ENCODE data around the gene MAMDC4. TPM values are rescaled to one million over a fixed set of nuclear protein-coding genes. Genes with fewer than 3 reads are reported as not detected.

Gene MAMDC4
- total RNA-seq, 1 experiment from 2014 or later: 6.7 TPM

DNA sequence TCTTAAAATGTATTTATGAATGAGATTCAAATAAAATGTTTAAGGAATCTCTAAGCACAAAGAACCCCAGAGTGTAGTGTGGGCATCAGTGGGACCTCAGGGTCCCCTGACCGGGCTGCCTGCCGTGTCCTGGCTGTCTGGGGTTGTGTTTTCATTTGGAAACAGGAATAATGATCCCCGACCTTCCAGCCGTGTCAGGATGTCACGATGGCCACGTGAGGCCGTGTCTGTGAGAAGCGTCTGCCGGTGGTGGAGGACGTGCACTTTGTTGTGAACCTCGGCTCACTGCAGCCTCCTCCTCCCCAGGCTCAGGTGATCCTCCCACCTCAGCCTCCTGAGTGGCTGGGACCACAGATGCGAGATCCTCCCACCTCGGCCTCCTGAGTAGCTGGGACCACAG lies 38.5 kb downstream of the MAMDC4 start:
- no peak overlapping the region for H3K27ac Mint-ChIP-seq
- TF ChIP-seq, protein P1, sequence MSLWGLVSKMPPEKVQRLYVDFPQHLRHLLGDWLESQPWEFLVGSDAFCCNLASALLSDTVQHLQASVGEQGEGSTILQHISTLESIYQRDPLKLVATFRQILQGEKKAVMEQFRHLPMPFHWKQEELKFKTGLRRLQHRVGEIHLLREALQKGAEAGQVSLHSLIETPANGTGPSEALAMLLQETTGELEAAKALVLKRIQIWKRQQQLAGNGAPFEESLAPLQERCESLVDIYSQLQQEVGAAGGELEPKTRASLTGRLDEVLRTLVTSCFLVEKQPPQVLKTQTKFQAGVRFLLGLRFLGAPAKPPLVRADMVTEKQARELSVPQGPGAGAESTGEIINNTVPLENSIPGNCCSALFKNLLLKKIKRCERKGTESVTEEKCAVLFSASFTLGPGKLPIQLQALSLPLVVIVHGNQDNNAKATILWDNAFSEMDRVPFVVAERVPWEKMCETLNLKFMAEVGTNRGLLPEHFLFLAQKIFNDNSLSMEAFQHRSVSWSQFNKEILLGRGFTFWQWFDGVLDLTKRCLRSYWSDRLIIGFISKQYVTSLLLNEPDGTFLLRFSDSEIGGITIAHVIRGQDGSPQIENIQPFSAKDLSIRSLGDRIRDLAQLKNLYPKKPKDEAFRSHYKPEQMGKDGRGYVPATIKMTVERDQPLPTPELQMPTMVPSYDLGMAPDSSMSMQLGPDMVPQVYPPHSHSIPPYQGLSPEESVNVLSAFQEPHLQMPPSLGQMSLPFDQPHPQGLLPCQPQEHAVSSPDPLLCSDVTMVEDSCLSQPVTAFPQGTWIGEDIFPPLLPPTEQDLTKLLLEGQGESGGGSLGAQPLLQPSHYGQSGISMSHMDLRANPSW (CRISPR knock-in tag; conservative IDR thresholded peaks at IDR 0.05; ENCODE audit: low read depth): no peak
- TF ChIP-seq PREB (CRISPR knock-in tag; IDR thresholded peaks at IDR 0.05; ENCODE audit: borderline replicate concordance) (no peak), SMAD4 (CRISPR knock-in tag; IDR thresholded peaks at IDR 0.05) (no peak), CTCF (IDR thresholded peaks at IDR 0.05) (no peak), TCF7 (CRISPR knock-in tag; IDR thresholded peaks at IDR 0.05; ENCODE audit: low read depth) (no peak), MAX (CRISPR knock-in tag; IDR thresholded peaks at IDR 0.05) (no peak), E2F4 (CRISPR knock-in tag; IDR thresholded peaks at IDR 0.05; ENCODE audit: borderline replicate concordance, low read depth) (no peak), ATF3 (CRISPR knock-in tag; conservative IDR thresholded peaks at IDR 0.05) (no peak), SMAD3 (CRISPR knock-in tag; IDR thresholded peaks at IDR 0.05; ENCODE audit: borderline replicate concordance) (no peak), ZNF232 (CRISPR knock-in tag; IDR thresholded peaks at IDR 0.05) (no peak), ESRRA (CRISPR knock-in tag; IDR thresholded peaks at IDR 0.05; ENCODE audit: borderline replicate concordance) (no peak), USF1 (CRISPR knock-in tag; IDR thresholded peaks at IDR 0.05) (no peak), HMGA2 (CRISPR knock-in tag; IDR thresholded peaks at IDR 0.05) (no peak)
- TF ChIP-seq, protein P2, sequence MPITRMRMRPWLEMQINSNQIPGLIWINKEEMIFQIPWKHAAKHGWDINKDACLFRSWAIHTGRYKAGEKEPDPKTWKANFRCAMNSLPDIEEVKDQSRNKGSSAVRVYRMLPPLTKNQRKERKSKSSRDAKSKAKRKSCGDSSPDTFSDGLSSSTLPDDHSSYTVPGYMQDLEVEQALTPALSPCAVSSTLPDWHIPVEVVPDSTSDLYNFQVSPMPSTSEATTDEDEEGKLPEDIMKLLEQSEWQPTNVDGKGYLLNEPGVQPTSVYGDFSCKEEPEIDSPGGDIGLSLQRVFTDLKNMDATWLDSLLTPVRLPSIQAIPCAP (CRISPR knock-in tag; IDR thresholded peaks at IDR 0.05): no peak
- TF ChIP-seq, protein P3, sequence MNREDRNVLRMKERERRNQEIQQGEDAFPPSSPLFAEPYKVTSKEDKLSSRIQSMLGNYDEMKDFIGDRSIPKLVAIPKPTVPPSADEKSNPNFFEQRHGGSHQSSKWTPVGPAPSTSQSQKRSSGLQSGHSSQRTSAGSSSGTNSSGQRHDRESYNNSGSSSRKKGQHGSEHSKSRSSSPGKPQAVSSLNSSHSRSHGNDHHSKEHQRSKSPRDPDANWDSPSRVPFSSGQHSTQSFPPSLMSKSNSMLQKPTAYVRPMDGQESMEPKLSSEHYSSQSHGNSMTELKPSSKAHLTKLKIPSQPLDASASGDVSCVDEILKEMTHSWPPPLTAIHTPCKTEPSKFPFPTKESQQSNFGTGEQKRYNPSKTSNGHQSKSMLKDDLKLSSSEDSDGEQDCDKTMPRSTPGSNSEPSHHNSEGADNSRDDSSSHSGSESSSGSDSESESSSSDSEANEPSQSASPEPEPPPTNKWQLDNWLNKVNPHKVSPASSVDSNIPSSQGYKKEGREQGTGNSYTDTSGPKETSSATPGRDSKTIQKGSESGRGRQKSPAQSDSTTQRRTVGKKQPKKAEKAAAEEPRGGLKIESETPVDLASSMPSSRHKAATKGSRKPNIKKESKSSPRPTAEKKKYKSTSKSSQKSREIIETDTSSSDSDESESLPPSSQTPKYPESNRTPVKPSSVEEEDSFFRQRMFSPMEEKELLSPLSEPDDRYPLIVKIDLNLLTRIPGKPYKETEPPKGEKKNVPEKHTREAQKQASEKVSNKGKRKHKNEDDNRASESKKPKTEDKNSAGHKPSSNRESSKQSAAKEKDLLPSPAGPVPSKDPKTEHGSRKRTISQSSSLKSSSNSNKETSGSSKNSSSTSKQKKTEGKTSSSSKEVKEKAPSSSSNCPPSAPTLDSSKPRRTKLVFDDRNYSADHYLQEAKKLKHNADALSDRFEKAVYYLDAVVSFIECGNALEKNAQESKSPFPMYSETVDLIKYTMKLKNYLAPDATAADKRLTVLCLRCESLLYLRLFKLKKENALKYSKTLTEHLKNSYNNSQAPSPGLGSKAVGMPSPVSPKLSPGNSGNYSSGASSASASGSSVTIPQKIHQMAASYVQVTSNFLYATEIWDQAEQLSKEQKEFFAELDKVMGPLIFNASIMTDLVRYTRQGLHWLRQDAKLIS (CRISPR knock-in tag; IDR thresholded peaks at IDR 0.05; ENCODE audit: borderline replicate concordance): no peak
- TF ChIP-seq, protein P4, sequence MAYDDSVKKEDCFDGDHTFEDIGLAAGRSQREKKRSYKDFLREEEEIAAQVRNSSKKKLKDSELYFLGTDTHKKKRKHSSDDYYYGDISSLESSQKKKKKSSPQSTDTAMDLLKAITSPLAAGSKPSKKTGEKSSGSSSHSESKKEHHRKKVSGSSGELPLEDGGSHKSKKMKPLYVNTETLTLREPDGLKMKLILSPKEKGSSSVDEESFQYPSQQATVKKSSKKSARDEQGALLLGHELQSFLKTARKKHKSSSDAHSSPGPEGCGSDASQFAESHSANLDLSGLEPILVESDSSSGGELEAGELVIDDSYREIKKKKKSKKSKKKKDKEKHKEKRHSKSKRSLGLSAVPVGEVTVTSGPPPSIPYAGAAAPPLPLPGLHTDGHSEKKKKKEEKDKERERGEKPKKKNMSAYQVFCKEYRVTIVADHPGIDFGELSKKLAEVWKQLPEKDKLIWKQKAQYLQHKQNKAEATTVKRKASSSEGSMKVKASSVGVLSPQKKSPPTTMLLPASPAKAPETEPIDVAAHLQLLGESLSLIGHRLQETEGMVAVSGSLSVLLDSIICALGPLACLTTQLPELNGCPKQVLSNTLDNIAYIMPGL (CRISPR knock-in tag; IDR thresholded peaks at IDR 0.05): no peak
- TF ChIP-seq, protein P5, sequence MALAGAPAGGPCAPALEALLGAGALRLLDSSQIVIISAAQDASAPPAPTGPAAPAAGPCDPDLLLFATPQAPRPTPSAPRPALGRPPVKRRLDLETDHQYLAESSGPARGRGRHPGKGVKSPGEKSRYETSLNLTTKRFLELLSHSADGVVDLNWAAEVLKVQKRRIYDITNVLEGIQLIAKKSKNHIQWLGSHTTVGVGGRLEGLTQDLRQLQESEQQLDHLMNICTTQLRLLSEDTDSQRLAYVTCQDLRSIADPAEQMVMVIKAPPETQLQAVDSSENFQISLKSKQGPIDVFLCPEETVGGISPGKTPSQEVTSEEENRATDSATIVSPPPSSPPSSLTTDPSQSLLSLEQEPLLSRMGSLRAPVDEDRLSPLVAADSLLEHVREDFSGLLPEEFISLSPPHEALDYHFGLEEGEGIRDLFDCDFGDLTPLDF (CRISPR knock-in tag; IDR thresholded peaks at IDR 0.05): no peak
- TF ChIP-seq, protein P6, sequence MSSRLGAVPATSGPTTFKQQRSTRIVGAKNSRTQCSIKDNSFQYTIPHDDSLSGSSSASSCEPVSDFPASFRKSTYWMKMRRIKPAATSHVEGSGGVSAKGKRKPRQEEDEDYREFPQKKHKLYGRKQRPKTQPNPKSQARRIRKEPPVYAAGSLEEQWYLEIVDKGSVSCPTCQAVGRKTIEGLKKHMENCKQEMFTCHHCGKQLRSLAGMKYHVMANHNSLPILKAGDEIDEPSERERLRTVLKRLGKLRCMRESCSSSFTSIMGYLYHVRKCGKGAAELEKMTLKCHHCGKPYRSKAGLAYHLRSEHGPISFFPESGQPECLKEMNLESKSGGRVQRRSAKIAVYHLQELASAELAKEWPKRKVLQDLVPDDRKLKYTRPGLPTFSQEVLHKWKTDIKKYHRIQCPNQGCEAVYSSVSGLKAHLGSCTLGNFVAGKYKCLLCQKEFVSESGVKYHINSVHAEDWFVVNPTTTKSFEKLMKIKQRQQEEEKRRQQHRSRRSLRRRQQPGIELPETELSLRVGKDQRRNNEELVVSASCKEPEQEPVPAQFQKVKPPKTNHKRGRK (CRISPR knock-in tag; IDR thresholded peaks at IDR 0.05; ENCODE audit: borderline replicate concordance): no peak

More for the DNA sequence above, 38.5 kb downstream of the MAMDC4 start:
- POLR2A ChIA-PET: no interaction called here
- CTCF ChIA-PET: no interaction called here
- no peaks in the 10 kb centered on the region for H3K9me3 Mint-ChIP-seq
- H3K4me1 Mint-ChIP-seq: peaks cover 7% of the 10 kb centered on the region
- DNase-seq (ENCODE audit: low spot score) (no peak), ATAC-seq (no peak)
- no peaks in the 10 kb centered on the region for H3K27me3 Mint-ChIP-seq (ENCODE audit: low read depth)
- H3K36me3 Mint-ChIP-seq: peaks cover 18% of the 10 kb centered on the region
- no peak overlapping the region for H3K4me3 Mint-ChIP-seq
